SK-N-SH treated with all-trans-retinoic acid at 6 μM for 48 hours (cell line): Measurements from ENCODE around the gene ZBTB16.

Experiments used
- ATAC-seq: fragments of 200-7000 bp; cut with Tn5 transposase; 3 replicates; pipeline ENCODE4 v1.9.1; 2020; ENCODE audit warnings: mild to moderate bottlenecking, moderate library complexity
- BACH2 ChIP-seq: fragments of 250-450 bp; sonication (Bioruptor Pico); IDR thresholded peaks from 2 replicates; pipeline ENCODE4 v1.9.0; 2021; ENCODE audit warnings: mild to moderate bottlenecking, borderline replicate concordance
- CSDC2 ChIP-seq: fragments of 250-450 bp; sonication (Bioruptor Pico); IDR thresholded peaks from 2 replicates; pipeline ENCODE4 v1.5.0; 2020; ENCODE audit warnings: mild to moderate bottlenecking, moderate library complexity
- ESRRG ChIP-seq: fragments of 250-450 bp; sonication (Bioruptor Pico); IDR thresholded peaks from 2 replicates; pipeline ENCODE4 v1.6.1; 2021; ENCODE audit warnings: mild to moderate bottlenecking
- GLIS3 ChIP-seq: fragments of 250-450 bp; sonication (Bioruptor Pico); IDR thresholded peaks from 2 replicates; pipeline ENCODE4 v1.5.0; 2020; ENCODE audit warnings: mild to moderate bottlenecking, moderate library complexity
- ISL1 ChIP-seq: fragments of 250-450 bp; sonication (Bioruptor Pico); IDR thresholded peaks from 2 replicates; pipeline ENCODE4 v2.1.2; 2022; ENCODE audit warnings: mild to moderate bottlenecking, moderate library complexity
- OSR1 ChIP-seq: fragments of 250-450 bp; sonication (Bioruptor Pico); IDR thresholded peaks from 2 replicates; pipeline ENCODE4 v1.8.0; 2022; ENCODE audit warnings: moderate library complexity, mild to moderate bottlenecking, inconsistent platforms
- PATZ1 ChIP-seq: fragments of 250-450 bp; sonication (Bioruptor Pico); IDR thresholded peaks from 2 replicates; pipeline ENCODE4 v1.8.0; 2020; ENCODE audit warnings: mild to moderate bottlenecking, moderate library complexity, borderline replicate concordance
- PPARA ChIP-seq: fragments of 250-450 bp; sonication (Bioruptor Pico); IDR thresholded peaks from 2 replicates; pipeline ENCODE4 v1.5.0; 2020; ENCODE audit warnings: mild to moderate bottlenecking, borderline replicate concordance
- RARB ChIP-seq: fragments of 250-450 bp; sonication (Bioruptor Pico); IDR thresholded peaks from 2 replicates; pipeline ENCODE4 v1.8.0; 2021; ENCODE audit warnings: mild to moderate bottlenecking, moderate library complexity
- SNAI2 ChIP-seq: fragments of 250-450 bp; sonication (Bioruptor Pico); IDR thresholded peaks from 2 replicates; pipeline ENCODE4 v1.5.0; 2020; ENCODE audit warnings: mild to moderate bottlenecking, moderate library complexity
- TCF4 ChIP-seq: fragments of 250-450 bp; sonication (Bioruptor Pico); IDR thresholded peaks from 2 replicates; pipeline ENCODE4 v1.8.0; 2021; ENCODE audit warnings: mild to moderate bottlenecking, moderate library complexity, borderline replicate concordance
- TOX ChIP-seq: fragments of 250-450 bp; sonication (Bioruptor Pico); IDR thresholded peaks from 2 replicates; pipeline ENCODE4 v1.8.0; 2021; ENCODE audit warnings: mild to moderate bottlenecking, moderate library complexity, borderline replicate concordance
- ZC3H10 ChIP-seq: fragments of 250-450 bp; sonication (Bioruptor Pico); IDR thresholded peaks from 2 replicates; pipeline ENCODE4 v1.5.1; 2021; ENCODE audit warnings: mild to moderate bottlenecking, moderate library complexity
- ZFP3 ChIP-seq: fragments of 250-450 bp; sonication (Bioruptor Pico); IDR thresholded peaks from 2 replicates; pipeline ENCODE4 v1.5.0; 2020; ENCODE audit warnings: mild to moderate bottlenecking, moderate library complexity
- ZFP30 ChIP-seq: fragments of 450-650 bp; formaldehyde crosslinking; IDR thresholded peaks from 2 replicates; pipeline ENCODE4 v1.5.0; 2022; ENCODE audit warnings: mild to moderate bottlenecking, moderate library complexity
- ZNF565 ChIP-seq: fragments of 450-650 bp; formaldehyde crosslinking; conservative IDR thresholded peaks from 2 replicates; pipeline ENCODE4 v1.5.0; 2020; ENCODE audit warnings: low read depth, mild to moderate bottlenecking, moderate library complexity
- ZNF70 ChIP-seq: fragments of 450-650 bp; formaldehyde crosslinking; IDR thresholded peaks from 2 replicates; pipeline ENCODE4 v1.5.0; 2020; ENCODE audit warnings: mild to moderate bottlenecking, moderate library complexity
- ZNF8 ChIP-seq: fragments of 450-650 bp; formaldehyde crosslinking; IDR thresholded peaks from 2 replicates; pipeline ENCODE4 v1.5.0; 2020; ENCODE audit warnings: mild to moderate bottlenecking, moderate library complexity
- TF ChIP-seq, protein P1 (sequence below): fragments of 250-450 bp; sonication (Bioruptor Pico); IDR thresholded peaks from 2 replicates; pipeline ENCODE4 v1.5.1; 2020; ENCODE audit warnings: low read depth, mild to moderate bottlenecking, moderate library complexity
- TF ChIP-seq, protein P2 (sequence below): fragments of 250-450 bp; sonication (Bioruptor Pico); IDR thresholded peaks from 2 replicates; pipeline ENCODE4 v1.8.0; 2021; ENCODE audit warnings: low read depth, mild to moderate bottlenecking, moderate library complexity, borderline replicate concordance
- TF ChIP-seq, protein P3 (sequence below): fragments of 250-450 bp; sonication (Bioruptor Pico); IDR thresholded peaks from 2 replicates; pipeline ENCODE4 v1.5.1; 2021; ENCODE audit warnings: mild to moderate bottlenecking, moderate library complexity

Gene ZBTB16

DNA sequence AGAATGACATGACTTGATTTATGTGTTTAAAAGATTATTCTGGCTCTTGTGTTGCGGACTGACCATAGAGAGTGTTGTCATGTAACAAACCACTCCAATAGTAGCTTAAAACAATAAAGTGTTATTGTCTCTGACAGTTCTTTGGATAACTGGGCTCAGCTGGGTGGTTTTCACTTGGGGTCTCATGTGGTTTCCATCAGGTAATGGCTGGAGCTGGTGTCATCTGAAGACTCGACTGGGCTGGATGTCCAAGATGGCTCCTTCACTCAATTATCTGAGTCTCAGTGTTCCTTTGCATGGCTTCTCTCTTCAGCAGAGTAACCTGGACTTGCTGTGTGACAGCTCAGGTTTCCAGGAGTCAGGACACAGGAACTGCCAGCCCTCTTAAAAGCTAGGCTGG lies 132.4 kb downstream of the ZBTB16 start:
- no peak for ATAC-seq
- no peak for TF ChIP-seq ZNF8 (CRISPR knock-in tag)
- no peak for TF ChIP-seq ZC3H10 (CRISPR knock-in tag)
- TF ChIP-seq PATZ1 (CRISPR knock-in tag), result no peak
- TF ChIP-seq ZNF565 (CRISPR knock-in tag), result no peak
- TF ChIP-seq ZFP30 (CRISPR knock-in tag), result no peak
- TF ChIP-seq PPARA (CRISPR knock-in tag), result no peak
- TF ChIP-seq ESRRG (CRISPR knock-in tag), result no peak
- no peak for TF ChIP-seq RARB (CRISPR knock-in tag)
- no peak for TF ChIP-seq SNAI2 (CRISPR knock-in tag)
- no peak for TF ChIP-seq TOX (CRISPR knock-in tag)
- no peak for TF ChIP-seq GLIS3 (CRISPR knock-in tag)
- no peak for TF ChIP-seq BACH2 (CRISPR knock-in tag)
- TF ChIP-seq OSR1 (CRISPR knock-in tag), result no peak
- TF ChIP-seq, protein P1, sequence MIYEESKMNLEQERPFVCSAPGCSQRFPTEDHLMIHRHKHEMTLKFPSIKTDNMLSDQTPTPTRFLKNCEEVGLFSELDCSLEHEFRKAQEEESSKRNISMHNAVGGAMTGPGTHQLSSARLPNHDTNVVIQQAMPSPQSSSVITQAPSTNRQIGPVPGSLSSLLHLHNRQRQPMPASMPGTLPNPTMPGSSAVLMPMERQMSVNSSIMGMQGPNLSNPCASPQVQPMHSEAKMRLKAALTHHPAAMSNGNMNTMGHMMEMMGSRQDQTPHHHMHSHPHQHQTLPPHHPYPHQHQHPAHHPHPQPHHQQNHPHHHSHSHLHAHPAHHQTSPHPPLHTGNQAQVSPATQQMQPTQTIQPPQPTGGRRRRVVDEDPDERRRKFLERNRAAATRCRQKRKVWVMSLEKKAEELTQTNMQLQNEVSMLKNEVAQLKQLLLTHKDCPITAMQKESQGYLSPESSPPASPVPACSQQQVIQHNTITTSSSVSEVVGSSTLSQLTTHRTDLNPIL (CRISPR knock-in tag), result no peak
- TF ChIP-seq, protein P2, sequence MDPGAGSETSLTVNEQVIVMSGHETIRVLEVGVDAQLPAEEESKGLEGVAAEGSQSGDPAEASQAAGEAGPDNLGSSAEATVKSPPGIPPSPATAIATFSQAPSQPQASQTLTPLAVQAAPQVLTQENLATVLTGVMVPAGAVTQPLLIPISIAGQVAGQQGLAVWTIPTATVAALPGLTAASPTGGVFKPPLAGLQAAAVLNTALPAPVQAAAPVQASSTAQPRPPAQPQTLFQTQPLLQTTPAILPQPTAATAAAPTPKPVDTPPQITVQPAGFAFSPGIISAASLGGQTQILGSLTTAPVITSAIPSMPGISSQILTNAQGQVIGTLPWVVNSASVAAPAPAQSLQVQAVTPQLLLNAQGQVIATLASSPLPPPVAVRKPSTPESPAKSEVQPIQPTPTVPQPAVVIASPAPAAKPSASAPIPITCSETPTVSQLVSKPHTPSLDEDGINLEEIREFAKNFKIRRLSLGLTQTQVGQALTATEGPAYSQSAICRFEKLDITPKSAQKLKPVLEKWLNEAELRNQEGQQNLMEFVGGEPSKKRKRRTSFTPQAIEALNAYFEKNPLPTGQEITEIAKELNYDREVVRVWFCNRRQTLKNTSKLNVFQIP, result no peak
- no peak for TF ChIP-seq CSDC2
- no peak for TF ChIP-seq ZFP3 (CRISPR knock-in tag)
- no peak for TF ChIP-seq ISL1 (CRISPR knock-in tag)
- TF ChIP-seq ZNF70, result no peak
- TF ChIP-seq, protein P3, sequence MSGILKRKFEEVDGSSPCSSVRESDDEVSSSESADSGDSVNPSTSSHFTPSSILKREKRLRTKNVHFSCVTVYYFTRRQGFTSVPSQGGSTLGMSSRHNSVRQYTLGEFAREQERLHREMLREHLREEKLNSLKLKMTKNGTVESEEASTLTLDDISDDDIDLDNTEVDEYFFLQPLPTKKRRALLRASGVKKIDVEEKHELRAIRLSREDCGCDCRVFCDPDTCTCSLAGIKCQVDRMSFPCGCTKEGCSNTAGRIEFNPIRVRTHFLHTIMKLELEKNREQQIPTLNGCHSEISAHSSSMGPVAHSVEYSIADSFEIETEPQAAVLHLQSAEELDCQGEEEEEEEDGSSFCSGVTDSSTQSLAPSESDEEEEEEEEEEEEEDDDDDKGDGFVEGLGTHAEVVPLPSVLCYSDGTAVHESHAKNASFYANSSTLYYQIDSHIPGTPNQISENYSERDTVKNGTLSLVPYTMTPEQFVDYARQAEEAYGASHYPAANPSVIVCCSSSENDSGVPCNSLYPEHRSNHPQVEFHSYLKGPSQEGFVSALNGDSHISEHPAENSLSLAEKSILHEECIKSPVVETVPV (CRISPR knock-in tag), result no peak

GRCh38 chr11:114192841-114193389 lies 133.4 kb downstream of the ZBTB16 start:
- TF ChIP-seq PPARA (CRISPR knock-in tag) (no peak), ZNF565 (CRISPR knock-in tag) (no peak), BACH2 (CRISPR knock-in tag) (no peak), ISL1 (CRISPR knock-in tag) (no peak), CSDC2 (no peak), PATZ1 (CRISPR knock-in tag) (no peak), ZNF8 (CRISPR knock-in tag) (no peak), ESRRG (CRISPR knock-in tag) (no peak), ZC3H10 (CRISPR knock-in tag) (no peak), TCF4 (CRISPR knock-in tag) (no peak)
- TF ChIP-seq, protein P1 (CRISPR knock-in tag), result no peak
- TF ChIP-seq, protein P3 (CRISPR knock-in tag), result no peak
- no peak for ATAC-seq
